Measurements from ENCODE around the gene SLC22A3.

SLC22A3 gene

DNA sequence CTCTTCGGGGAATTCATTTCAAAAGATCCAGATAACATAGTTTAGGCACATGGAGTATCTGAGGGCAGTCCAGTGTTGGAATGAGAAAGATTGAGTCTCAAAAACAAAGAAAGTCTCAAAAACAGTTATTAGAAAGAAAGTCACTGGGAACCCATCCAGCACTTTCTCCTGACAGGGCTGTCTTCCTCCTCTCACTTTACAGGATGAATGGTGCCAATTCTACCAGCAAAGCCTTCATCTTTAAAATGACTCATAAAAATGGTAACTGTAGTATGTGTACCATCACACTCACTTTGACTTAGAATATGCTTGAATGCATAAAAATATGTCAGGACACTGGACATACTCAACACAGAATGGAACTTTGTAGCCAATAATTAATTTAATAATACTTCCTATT, 71.3 kb downstream of the SLC22A3 start:
- Mint-ChIP-seq H3K4me1 (ENCODE audit: low read depth in 2 of 2) (no peaks in the 10 kb centered on the region), H3K36me3 (ENCODE audit: insufficient read depth) (no peaks in the 10 kb centered on the region), H3K27ac (no peak overlapping the region), H3K27me3 (peaks cover 30 to 35% of the 10 kb centered on the region in 2 donors), H3K4me3 (no peak overlapping the region), H3K9me3 (no peaks in the 10 kb centered on the region)
- ATAC-seq (replicated peaks) (no peak), DNase-seq (no peak)

- Mint-ChIP-seq H3K4me1 (ENCODE audit: low read depth in 2 of 2) (no peaks in the 10 kb centered on the region), H3K27me3 (peaks cover 22 to 26% of the 10 kb centered on the region in 2 donors), H3K9me3 (no peaks in the 10 kb centered on the region), H3K36me3 (ENCODE audit: insufficient read depth) (no peaks in the 10 kb centered on the region), H3K27ac (no peak overlapping the region), H3K4me3 (no peak overlapping the region)
- no peak for ATAC-seq (replicated peaks)
- no peak for DNase-seq
Measured at GRCh38 chr6:160420253-160420968, 72.2 kb downstream of the SLC22A3 start.

DNA sequence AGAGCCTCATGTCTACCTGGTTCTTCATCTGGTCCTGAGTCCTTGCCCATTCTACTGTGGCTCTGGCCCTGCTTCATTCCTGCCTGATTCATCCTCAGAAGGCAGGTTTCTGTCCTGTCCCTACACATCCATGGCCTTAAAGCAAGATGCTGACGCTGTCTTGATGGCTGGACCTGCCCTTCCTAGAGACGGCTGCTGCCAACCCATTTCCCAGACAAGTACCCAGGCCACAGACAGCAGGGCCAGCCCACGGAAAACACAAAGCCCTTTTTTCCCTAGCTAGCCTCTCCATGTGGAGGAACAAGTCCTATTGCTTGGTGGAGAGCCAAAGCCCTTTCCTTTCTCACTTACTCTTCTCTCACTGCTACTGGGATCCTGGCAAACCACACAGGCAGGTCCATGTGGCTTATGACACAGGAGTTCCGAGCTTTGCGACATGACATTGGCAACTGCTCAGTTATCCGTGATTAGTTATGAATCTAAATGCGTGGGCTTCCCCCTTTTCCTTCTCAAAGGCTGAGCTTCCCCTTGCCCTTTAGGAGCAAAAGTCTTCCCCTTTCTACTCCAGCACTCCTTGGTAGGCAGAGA, 72.9 kb downstream of the SLC22A3 start:
- DNase-seq, result no peak
- no peaks in the 10 kb centered on the region for H3K9me3 Mint-ChIP-seq
- H3K4me3 Mint-ChIP-seq, result no peak overlapping the region
- H3K27me3 Mint-ChIP-seq, result peaks cover 15 to 20% of the 10 kb centered on the region in 2 donors
- H3K4me1 Mint-ChIP-seq (ENCODE audit: low read depth in 2 of 2), result peaks cover under 1 to 2% of the 10 kb centered on the region in 2 donors
- H3K27ac Mint-ChIP-seq, result no peak overlapping the region
- ATAC-seq (replicated peaks), result no peak
- no peaks in the 10 kb centered on the region for H3K36me3 Mint-ChIP-seq (ENCODE audit: insufficient read depth)

DNA sequence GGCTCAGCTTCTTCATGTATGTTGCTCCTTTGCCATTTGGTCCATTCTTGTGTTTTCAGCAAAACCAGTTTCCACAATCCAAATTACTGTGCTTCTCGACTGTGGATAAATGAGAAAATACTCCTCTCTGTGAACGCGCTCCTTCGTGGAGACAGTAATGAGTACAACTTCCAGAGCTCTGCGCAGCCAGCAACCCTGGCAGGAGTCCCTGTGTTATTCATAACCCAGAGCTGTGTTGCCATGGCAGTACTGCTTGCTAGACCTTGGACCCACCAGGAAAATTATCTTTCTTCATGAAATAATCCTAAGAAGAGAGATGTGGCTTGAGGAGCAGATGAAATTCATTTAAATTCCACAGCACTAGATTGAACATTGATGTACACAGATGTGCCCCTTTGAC, 73.7 kb downstream of the SLC22A3 start:
- peaks cover 14 to 24% of the 10 kb centered on the region in 2 donors for H3K27me3 Mint-ChIP-seq
- no peak overlapping the region for H3K27ac Mint-ChIP-seq
- DNase-seq (no peak), ATAC-seq (replicated peaks) (no peak)
- no peaks in the 10 kb centered on the region for H3K36me3 Mint-ChIP-seq (ENCODE audit: insufficient read depth)
- H3K4me1 Mint-ChIP-seq (ENCODE audit: low read depth in 2 of 2), result peaks cover 8 to 9% of the 10 kb centered on the region in 2 donors
- H3K9me3 Mint-ChIP-seq, result no peaks in the 10 kb centered on the region
- H3K4me3 Mint-ChIP-seq, result no peak overlapping the region

GRCh38 chr6:160424256-160424655, 76.1 kb downstream of the SLC22A3 start:
- H3K27ac Mint-ChIP-seq, result no peak overlapping the region
- H3K9me3 Mint-ChIP-seq, result no peaks in the 10 kb centered on the region
- H3K4me3 Mint-ChIP-seq, result no peak overlapping the region
- H3K27me3 Mint-ChIP-seq, result peaks cover 24 to 46% of the 10 kb centered on the region in 2 donors
- H3K36me3 Mint-ChIP-seq (ENCODE audit: insufficient read depth), result peaks cover 6% of the 10 kb centered on the region
- DNase-seq (no peak), ATAC-seq (replicated peaks) (no peak)
- H3K4me1 Mint-ChIP-seq (ENCODE audit: low read depth in 2 of 2), result peaks cover 8 to 11% of the 10 kb centered on the region in 2 donors

- ATAC-seq (replicated peaks), result no peak
- Mint-ChIP-seq H3K36me3 (ENCODE audit: insufficient read depth) (peaks cover 6% of the 10 kb centered on the region), H3K4me1 (ENCODE audit: low read depth in 2 of 2) (peaks cover 8 to 11% of the 10 kb centered on the region in 2 donors), H3K9me3 (no peaks in the 10 kb centered on the region), H3K27me3 (peaks cover 37 to 54% of the 10 kb centered on the region in 2 donors), H3K27ac (no peak overlapping the region), H3K4me3 (no peak overlapping the region)
- DNase-seq, result no peak
Measured at GRCh38 chr6:160426136-160426535, 78.0 kb downstream of the SLC22A3 start.

DNA sequence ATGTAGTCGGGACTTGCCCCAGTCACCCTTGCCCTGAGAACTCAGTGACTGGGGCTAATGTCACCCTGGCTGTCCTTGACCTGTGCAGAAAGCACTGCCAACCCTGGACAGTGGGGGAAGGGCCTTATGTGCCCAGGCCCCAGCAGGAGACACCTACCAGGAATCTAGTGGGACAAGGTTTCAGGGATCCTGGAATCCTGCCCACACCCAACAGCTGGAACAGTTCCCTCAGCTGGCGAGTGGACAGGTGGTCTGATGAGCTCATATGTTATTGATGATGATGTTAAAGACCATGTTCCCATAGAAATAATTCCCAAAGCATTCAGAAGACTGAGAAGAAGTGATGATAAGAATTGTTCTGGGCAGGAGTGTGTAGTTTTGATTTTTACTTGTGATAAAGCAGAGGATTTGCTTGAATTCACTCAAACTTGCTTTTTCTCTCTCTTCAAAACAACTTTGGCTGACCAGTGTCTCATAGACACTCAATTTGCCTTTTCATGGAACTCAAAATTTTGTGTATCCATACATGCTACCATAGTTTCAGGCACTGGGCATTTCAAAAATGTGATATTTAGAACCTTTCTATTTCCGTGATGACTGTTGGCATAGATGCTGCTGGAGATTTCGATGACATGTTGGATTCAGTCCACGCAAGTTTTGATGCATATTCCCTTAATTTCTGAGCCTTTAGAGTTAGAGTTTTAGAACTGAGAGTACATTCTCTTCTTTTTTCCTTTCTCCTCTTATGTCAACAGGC, 79.3 kb downstream of the SLC22A3 start:
- H3K27ac Mint-ChIP-seq, result no peak overlapping the region
- DNase-seq, result no peak
- peaks cover 29 to 43% of the 10 kb centered on the region in 2 donors for H3K27me3 Mint-ChIP-seq
- H3K9me3 Mint-ChIP-seq, result no peaks in the 10 kb centered on the region
- H3K4me1 Mint-ChIP-seq (ENCODE audit: low read depth in 2 of 2), result peaks cover 8 to 11% of the 10 kb centered on the region in 2 donors
- no peak for ATAC-seq (replicated peaks)
- peaks cover 6% of the 10 kb centered on the region for H3K36me3 Mint-ChIP-seq (ENCODE audit: insufficient read depth)
- no peak overlapping the region for H3K4me3 Mint-ChIP-seq

- peaks cover 8 to 11% of the 10 kb centered on the region in 2 donors for H3K4me1 Mint-ChIP-seq (ENCODE audit: low read depth in 2 of 2)
- H3K27me3 Mint-ChIP-seq, result peaks cover 29 to 46% of the 10 kb centered on the region in 2 donors
- no peaks in the 10 kb centered on the region for H3K9me3 Mint-ChIP-seq
- H3K4me3 Mint-ChIP-seq, result no peak overlapping the region
- ATAC-seq (replicated peaks), result no peak
- H3K36me3 Mint-ChIP-seq (ENCODE audit: insufficient read depth), result peaks cover 6% of the 10 kb centered on the region
- no peak overlapping the region for H3K27ac Mint-ChIP-seq
- no peak for DNase-seq
Measured at GRCh38 chr6:160428069-160428430, 79.9 kb downstream of the SLC22A3 start.

DNA sequence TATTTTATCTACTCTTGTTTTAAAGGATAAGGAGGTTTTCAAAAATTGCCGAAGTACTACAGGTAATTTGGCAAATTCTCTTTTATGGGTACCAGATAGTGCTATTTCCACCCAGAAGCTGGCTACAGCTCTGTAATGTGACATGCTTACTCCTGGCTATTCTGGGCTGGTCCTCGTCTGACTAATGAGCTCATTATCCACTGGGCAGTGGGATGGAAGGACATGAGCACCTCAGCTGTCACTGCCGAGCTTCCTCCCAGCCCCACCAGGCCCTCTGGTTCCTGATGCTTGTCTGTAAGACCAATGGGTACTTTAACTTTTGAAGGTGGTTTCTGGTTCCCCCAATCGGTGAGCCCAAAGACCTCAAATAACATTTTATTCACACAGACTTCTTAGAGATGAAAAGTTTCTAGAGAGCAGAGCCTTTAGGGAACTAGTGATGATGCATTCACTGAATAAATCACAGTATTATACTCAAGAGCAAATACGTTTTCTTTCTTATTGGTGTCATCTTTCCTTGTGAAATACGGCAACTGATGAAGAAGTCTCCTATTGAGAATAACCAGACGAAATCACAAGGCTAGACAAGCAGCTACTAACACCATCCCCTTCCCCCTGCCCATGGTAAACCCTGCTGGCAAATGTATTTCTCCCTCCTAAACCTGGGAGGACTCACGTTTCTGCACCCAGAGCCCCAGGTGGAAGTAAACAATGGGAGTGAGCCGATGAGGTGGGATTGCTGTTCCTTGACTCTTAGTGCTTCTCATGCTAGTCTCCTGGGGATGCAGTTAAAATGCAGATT, 80.8 kb downstream of the SLC22A3 start:
- peaks cover 8 to 11% of the 10 kb centered on the region in 2 donors for H3K4me1 Mint-ChIP-seq (ENCODE audit: low read depth in 2 of 2)
- H3K9me3 Mint-ChIP-seq, result no peaks in the 10 kb centered on the region
- H3K36me3 Mint-ChIP-seq (ENCODE audit: insufficient read depth), result peaks cover 6% of the 10 kb centered on the region
- no peak overlapping the region for H3K4me3 Mint-ChIP-seq
- no peak for ATAC-seq (replicated peaks)
- peaks cover 29 to 46% of the 10 kb centered on the region in 2 donors for H3K27me3 Mint-ChIP-seq
- no peak overlapping the region for H3K27ac Mint-ChIP-seq
- no peak for DNase-seq

- Mint-ChIP-seq H3K36me3 (ENCODE audit: insufficient read depth) (peaks cover 6% of the 10 kb centered on the region), H3K4me3 (no peak overlapping the region), H3K27ac (no peak overlapping the region), H3K4me1 (ENCODE audit: low read depth in 2 of 2) (peaks cover 8 to 11% of the 10 kb centered on the region in 2 donors), H3K9me3 (no peaks in the 10 kb centered on the region), H3K27me3 (peaks cover 29 to 46% of the 10 kb centered on the region in 2 donors)
- ATAC-seq (replicated peaks) (no peak), DNase-seq (no peak)
Measured at GRCh38 chr6:160429620-160429895, 81.4 kb downstream of the SLC22A3 start.

DNA sequence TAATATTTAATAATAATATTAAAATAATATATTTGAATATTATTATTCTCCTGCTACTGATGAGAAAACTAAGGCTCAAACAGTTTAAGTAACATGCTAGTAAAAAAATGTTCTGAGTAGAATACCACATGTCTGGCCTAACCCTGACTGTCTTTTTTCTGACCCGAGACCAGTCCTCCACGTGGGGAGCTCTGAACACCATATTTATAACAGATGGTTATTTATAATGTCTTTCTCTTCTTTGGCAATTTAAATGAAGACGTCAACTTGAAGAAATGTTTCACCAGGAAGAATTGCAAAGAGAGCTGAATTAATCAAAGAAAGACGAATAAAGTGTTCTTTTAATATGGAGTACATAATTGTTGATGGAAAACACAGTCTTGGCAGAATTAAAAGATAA, 82.0 kb downstream of the SLC22A3 start:
- no peaks in the 10 kb centered on the region for H3K9me3 Mint-ChIP-seq
- ATAC-seq (replicated peaks), result no peak
- no peak overlapping the region for H3K4me3 Mint-ChIP-seq
- H3K27me3 Mint-ChIP-seq, result peaks cover 29 to 46% of the 10 kb centered on the region in 2 donors
- peaks cover 6% of the 10 kb centered on the region for H3K36me3 Mint-ChIP-seq (ENCODE audit: insufficient read depth)
- H3K4me1 Mint-ChIP-seq (ENCODE audit: low read depth in 2 of 2), result peaks cover 8 to 11% of the 10 kb centered on the region in 2 donors
- no peak for DNase-seq
- no peak overlapping the region for H3K27ac Mint-ChIP-seq

DNA sequence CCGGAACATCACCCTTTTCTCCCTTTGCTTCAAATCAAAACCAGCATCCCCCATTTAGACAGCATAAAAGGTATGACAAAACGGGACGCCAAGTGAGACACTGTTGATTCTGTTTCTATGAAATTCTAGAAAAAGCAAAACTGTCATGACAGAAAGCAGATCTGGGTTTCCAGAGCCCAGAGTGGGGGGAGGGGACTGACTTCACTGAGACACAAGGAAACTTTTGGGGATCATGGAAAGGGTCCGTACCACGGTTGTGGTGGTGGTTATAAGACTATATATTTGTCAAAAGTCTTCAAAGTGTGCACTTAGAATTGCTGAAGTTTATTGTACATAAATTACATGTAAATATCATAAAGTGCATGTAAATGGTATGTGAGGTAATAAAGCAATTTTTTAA, 82.6 kb downstream of the SLC22A3 start:
- ATAC-seq (replicated peaks) (no peak), DNase-seq (no peak)
- Mint-ChIP-seq H3K27ac (no peak overlapping the region), H3K4me1 (ENCODE audit: low read depth in 2 of 2) (peaks cover 10 to 13% of the 10 kb centered on the region in 2 donors), H3K4me3 (no peak overlapping the region), H3K27me3 (peaks cover 29 to 51% of the 10 kb centered on the region in 2 donors), H3K36me3 (ENCODE audit: insufficient read depth) (peaks cover 6% of the 10 kb centered on the region), H3K9me3 (no peaks in the 10 kb centered on the region)

- Mint-ChIP-seq H3K36me3 (ENCODE audit: insufficient read depth) (peaks cover 6% of the 10 kb centered on the region), H3K9me3 (no peaks in the 10 kb centered on the region), H3K4me3 (no peak overlapping the region), H3K27ac (no peak overlapping the region), H3K4me1 (ENCODE audit: low read depth in 2 of 2) (peaks cover 9 to 14% of the 10 kb centered on the region in 2 donors), H3K27me3 (peaks cover 29 to 55% of the 10 kb centered on the region in 2 donors)
- no peak for DNase-seq
- no peak for ATAC-seq (replicated peaks)
Measured at GRCh38 chr6:160431226-160431625, 83.0 kb downstream of the SLC22A3 start.

All from effector memory CD8-positive, alpha-beta T cell (primary cell).